Testis (tissue), 3 donors: Measurements from ENCODE around the gene FRAS1. TPM values are rescaled to one million over a fixed set of nuclear protein-coding genes. Genes with fewer than 3 reads are reported as not detected.

Source experiments
- DNase-seq: peaks from one replicate; pipeline ENCODE4 v3.0.0-alpha.2; 2019
- H3K27ac ChIP-seq, 2 donors: fragments of 200-600 bp; sonication (generic); one replicate each; pipeline ENCODE4 v1.5.1; 2019
- H3K27me3 ChIP-seq: fragments of 200-600 bp; sonication (generic); one replicate; pipeline ENCODE4 v1.5.1; 2019
- H3K36me3 ChIP-seq: fragments of 200-600 bp; sonication (generic); one replicate; pipeline ENCODE4 v1.5.1; 2017; ENCODE audit warnings: low read depth; ENCODE audit errors: missing control alignments
- H3K4me1 ChIP-seq: fragments of 200-600 bp; sonication (generic); one replicate; pipeline ENCODE4 v1.5.1; 2019
- H3K4me3 ChIP-seq, 2 donors: fragments of 200-600 bp; sonication (generic); one replicate each; pipeline ENCODE4 v1.5.1; 2017 to 2019
- H3K9me3 ChIP-seq: fragments of 200-600 bp; sonication (generic); one replicate; pipeline ENCODE4 v1.5.1; 2017
- POLR2A ChIP-seq: fragments of 450-650 bp; IDR thresholded peaks from one replicate; pipeline ENCODE4 v1.6.1; 2017; ENCODE audit warnings: antibody characterized with exemption, mild to moderate bottlenecking, moderate library complexity
- WGBS, 2 donors: methylation state at CpG; one replicate each; pipeline ENCODE4 v1.1.5; 2018; 5-methylcytosine and 5-hydroxymethylcytosine counted together
- intact Hi-C: fragments of 100-400 bp; cut with DNase I; formaldehyde crosslinking; loops from one replicate; pipeline ENCODE4 v1.15.1; 2023; ENCODE audit warnings: low total_unique reads
- polyA plus RNA-seq: library from polyadenylated mRNA; stranded (reverse); fragments of 350-450 nt; fragmentation: Illumina TruSeq; extraction: RNeasy Lipid Tissue Mini Kit (QIAGEN cat#74804); gene quantifications from one replicate; pipeline ENCODE4 v1.2.3, GENCODE V29; 2014; ENCODE audit warnings: low read depth, low replicate concordance; ENCODE audit not compliant: insufficient read depth
- total RNA-seq, 2 donors: library from RNA; depleted of rRNA; stranded (reverse); fragments of >200 nt; gene quantifications; one replicate each; pipeline ENCODE4 v1.2.3, GENCODE V29; 2016
- TF ChIP-seq, protein P1 (sequence below), 3 experiments: fragments of 450-650 bp in 2 of 3; fragments of 200-600 bp in 1 of 3; sonication (generic) in 1 of 3; IDR thresholded peaks; one replicate each; pipeline ENCODE4 v1.5.1; 2016 to 2019; ENCODE audit warnings: antibody characterized with exemption in 3 of 3, mild to moderate bottlenecking in 2 of 3, moderate library complexity in 1 of 3

Gene FRAS1
- total and polyA plus RNA-seq, 3 donors from 2014 or later: 2.2 to 3.7 (median 3.5) TPM

DNA sequence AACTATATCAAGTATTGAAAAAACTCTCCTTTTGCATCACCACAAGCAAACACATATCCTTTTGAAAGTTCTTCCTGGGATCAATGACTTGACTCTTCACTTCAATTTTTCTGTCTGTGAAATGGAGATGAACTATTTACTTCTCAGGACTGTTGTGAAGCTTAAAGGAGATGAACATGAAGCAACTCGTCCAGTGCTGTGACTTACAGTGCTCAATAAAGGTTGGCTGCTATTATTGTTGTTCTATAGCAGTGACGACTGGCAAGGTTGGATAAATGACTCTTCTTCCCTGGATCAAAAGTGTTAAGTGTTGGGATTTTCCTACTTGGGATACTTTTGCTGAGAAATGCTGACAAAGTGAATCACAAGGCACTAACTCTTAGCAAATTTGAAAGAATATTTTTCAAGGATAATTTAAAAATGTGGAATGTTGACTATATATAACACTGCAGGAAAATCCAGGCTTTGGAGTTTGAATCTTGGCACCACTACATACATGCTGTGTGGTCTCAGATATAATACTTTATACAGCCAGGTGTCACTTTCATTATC is 13.7 kb downstream of the FRAS1 start:
- intact Hi-C loops: no loop called here
- Histone ChIP-seq H3K27me3 (no peaks in the 10 kb centered on the region), H3K36me3 (no peaks in the 10 kb centered on the region), H3K9me3 (no peaks in the 10 kb centered on the region), H3K27ac (no peak overlapping the region), H3K4me1 (no peaks in the 10 kb centered on the region), H3K4me3 (no peak overlapping the region)
- TF ChIP-seq, protein P1, sequence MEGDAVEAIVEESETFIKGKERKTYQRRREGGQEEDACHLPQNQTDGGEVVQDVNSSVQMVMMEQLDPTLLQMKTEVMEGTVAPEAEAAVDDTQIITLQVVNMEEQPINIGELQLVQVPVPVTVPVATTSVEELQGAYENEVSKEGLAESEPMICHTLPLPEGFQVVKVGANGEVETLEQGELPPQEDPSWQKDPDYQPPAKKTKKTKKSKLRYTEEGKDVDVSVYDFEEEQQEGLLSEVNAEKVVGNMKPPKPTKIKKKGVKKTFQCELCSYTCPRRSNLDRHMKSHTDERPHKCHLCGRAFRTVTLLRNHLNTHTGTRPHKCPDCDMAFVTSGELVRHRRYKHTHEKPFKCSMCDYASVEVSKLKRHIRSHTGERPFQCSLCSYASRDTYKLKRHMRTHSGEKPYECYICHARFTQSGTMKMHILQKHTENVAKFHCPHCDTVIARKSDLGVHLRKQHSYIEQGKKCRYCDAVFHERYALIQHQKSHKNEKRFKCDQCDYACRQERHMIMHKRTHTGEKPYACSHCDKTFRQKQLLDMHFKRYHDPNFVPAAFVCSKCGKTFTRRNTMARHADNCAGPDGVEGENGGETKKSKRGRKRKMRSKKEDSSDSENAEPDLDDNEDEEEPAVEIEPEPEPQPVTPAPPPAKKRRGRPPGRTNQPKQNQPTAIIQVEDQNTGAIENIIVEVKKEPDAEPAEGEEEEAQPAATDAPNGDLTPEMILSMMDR (IDR thresholded peaks at IDR 0.05): no peak
- no peak for TF ChIP-seq POLR2A
- no peak for DNase-seq
- 88% methylated on average over 2 of the region's 2 CpGs for WGBS, 2 donors

DNA sequence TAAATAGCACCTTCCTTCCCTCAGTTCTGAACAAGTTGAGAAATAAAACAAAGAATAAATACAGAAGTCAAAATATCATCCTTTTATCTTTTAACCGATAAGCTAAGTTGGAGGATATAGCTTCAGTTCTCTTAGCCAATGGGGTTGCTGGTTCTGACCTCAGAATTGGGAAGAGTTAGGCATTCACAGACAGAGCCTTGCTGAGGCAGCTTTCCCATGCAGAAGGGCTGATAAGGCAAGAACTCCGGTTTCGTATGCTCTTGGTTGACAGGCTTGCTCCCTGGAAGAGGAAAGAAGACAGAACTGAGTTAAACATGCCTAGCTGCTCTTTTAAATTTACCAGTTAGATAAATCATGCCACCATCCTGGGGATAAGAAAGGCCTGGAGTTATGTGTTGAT is 17.6 kb downstream of the FRAS1 start:
- H3K4me1 ChIP-seq: no peaks in the 10 kb centered on the region
- no peaks in the 10 kb centered on the region for H3K36me3 ChIP-seq
- H3K9me3 ChIP-seq: no peaks in the 10 kb centered on the region
- WGBS, 2 donors: 74 to 86% methylated on average over 3 of the region's 3 CpGs
- no peak for DNase-seq
- no peak overlapping the region for H3K4me3 ChIP-seq
- no peaks in the 10 kb centered on the region for H3K27me3 ChIP-seq
- intact Hi-C loops: no loop called here
- no peak overlapping the region for H3K27ac ChIP-seq
- TF ChIP-seq POLR2A: no peak
- TF ChIP-seq, protein P1 (IDR thresholded peaks at IDR 0.05): no peak

GRCh38 chr4:78075986-78076385 is 18.9 kb downstream of the FRAS1 start:
- no peaks in the 10 kb centered on the region for H3K36me3 ChIP-seq
- H3K27me3 ChIP-seq: no peaks in the 10 kb centered on the region
- 97 to 100% methylated on average over 1 of the region's 1 CpG for WGBS, 2 donors
- H3K9me3 ChIP-seq: no peaks in the 10 kb centered on the region
- no peak overlapping the region for H3K27ac ChIP-seq
- H3K4me1 ChIP-seq: no peaks in the 10 kb centered on the region
- TF ChIP-seq, protein P1 (IDR thresholded peaks at IDR 0.05): no peak
- TF ChIP-seq POLR2A: no peak
- H3K4me3 ChIP-seq: no peak overlapping the region
- intact Hi-C loops: no loop called here
- DNase-seq: no peak

DNA sequence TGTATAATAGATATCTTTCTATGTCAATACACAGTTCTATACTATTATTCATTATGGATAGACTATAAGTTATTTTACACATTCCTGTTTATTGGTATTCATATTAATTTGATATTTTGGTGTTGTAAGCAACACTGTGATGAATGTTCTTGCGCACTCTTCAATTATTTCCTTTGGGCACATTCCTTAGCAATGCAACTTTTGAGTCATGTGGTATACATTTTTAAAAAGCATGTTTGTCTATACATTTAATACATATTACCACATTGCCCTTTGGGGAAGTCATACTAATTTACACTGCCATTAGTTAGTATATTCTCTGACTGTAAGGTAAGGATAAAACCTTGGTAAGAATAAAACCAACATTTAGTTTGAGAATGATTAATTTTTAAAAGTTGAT is 21.0 kb downstream of the FRAS1 start:
- no peaks in the 10 kb centered on the region for H3K9me3 ChIP-seq
- TF ChIP-seq, protein P1 (IDR thresholded peaks at IDR 0.05): no peak
- no peak for TF ChIP-seq POLR2A
- H3K27ac ChIP-seq: no peak overlapping the region
- no peaks in the 10 kb centered on the region for H3K27me3 ChIP-seq
- intact Hi-C loops: no loop called here
- whole genome bisulfite sequencing, 2 donors: 94 to 100% methylated on average over 1 of the region's 1 CpG
- H3K4me1 ChIP-seq: no peaks in the 10 kb centered on the region
- H3K36me3 ChIP-seq: no peaks in the 10 kb centered on the region
- H3K4me3 ChIP-seq: no peak overlapping the region
- DNase-seq: no peak

- TF ChIP-seq POLR2A: no peak
- TF ChIP-seq, protein P1 (IDR thresholded peaks at IDR 0.05): no peak
- no peak for DNase-seq
- H3K27me3 ChIP-seq: no peaks in the 10 kb centered on the region
- H3K27ac ChIP-seq: no peak overlapping the region
- no peaks in the 10 kb centered on the region for H3K4me1 ChIP-seq
- H3K9me3 ChIP-seq: no peaks in the 10 kb centered on the region
- WGBS, 2 donors: 37 to 40% methylated on average over 10 of the region's 10 CpGs
- no peak overlapping the region for H3K4me3 ChIP-seq
- intact Hi-C loops: no loop called here
- H3K36me3 ChIP-seq: no peaks in the 10 kb centered on the region
Measured at GRCh38 chr4:78079726-78080430, 22.8 kb downstream of the FRAS1 start.
